ENCODE results near the gene ACSM4.
"Not testable (repeated sequence)": the region's sequence is repeated elsewhere in the genome, so short reads cannot be mapped to it uniquely, and the experiment has no call there.

The ACSM4 gene, protein sequence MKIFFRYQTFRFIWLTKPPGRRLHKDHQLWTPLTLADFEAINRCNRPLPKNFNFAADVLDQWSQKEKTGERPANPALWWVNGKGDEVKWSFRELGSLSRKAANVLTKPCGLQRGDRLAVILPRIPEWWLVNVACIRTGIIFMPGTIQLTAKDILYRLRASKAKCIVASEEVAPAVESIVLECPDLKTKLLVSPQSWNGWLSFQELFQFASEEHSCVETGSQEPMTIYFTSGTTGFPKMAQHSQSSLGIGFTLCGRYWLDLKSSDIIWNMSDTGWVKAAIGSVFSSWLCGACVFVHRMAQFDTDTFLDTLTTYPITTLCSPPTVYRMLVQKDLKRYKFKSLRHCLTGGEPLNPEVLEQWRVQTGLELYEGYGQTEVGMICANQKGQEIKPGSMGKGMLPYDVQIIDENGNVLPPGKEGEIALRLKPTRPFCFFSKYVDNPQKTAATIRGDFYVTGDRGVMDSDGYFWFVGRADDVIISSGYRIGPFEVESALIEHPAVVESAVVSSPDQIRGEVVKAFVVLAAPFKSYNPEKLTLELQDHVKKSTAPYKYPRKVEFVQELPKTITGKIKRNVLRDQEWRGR

GRCh38 chr12:7303772-7304171 lies at the start of gene ACSM4:
Gene ACSM4, plus strand, starts transcription at chr12:7304072. Its CDS starts 260 bp downstream, at chr12:7304332.
- no peak for DNase-seq (ENCODE audit: low read depth)

GRCh38 chr12:7259060-7259459 lies 44.8 kb upstream of the ACSM4 start:
- DNase-seq (ENCODE audit: low read depth) = no peak

DNA sequence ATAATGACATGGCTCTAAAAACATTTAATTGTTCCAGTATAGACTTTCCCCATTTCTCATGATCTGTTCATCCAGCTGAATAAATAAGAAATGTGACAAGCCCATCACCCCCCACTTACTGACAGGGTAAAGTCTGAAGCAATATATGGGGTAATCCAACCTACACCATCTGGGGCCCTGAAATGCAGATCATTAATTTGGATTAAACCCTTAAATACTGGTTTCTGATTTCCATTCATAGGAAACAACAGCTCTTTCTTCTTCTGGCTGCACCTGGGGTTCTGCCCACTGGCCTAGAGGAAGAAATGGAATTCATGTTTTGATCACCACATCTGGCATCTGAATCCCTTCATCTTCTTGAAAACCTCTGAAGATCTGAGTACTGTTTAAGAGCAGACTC lies 39.3 kb upstream of the ACSM4 start:
- DNase-seq (ENCODE audit: low read depth) = no peak

DNA sequence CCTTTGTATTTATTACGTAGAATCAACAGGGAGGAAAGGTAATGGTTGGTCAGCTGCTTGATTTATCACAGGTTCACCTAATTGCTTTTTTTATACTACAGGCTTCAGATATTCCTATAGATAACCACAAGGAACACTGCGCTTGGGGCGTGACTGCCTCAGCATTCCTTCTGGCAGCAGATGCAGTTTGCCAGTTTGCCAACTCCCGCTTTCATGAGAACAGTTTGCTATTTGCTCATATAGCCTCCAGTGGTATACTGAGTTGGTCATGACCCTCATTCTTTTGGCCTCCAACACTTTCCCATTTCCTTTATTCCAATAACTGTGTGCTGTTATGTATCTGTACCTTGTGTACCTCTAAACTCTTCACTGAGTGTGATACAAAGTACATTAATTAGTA lies 38.6 kb upstream of the ACSM4 start:
- DNase-seq (ENCODE audit: low read depth) = no peak

DNA sequence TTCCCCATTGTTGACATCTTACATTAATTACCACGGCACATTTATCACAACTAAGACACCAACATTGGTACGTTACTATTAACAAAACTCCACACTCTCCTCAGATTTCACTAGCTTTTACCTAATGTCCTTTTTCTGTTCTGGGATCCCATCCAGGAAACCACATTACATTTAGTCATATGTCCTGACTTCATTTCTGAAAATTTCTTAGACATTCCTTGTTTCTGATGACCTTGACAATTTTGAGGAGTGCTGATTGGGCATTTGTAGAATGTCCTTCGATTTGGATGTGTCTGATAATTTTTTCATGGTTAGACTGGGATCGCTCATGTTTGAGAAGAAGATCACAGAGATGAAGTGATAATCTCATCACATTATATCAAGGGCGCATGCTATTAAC lies 34.6 kb upstream of the ACSM4 start:
- DNase-seq (ENCODE audit: low read depth) = no peak

- DNase-seq (ENCODE audit: low read depth) = no peak
These were observed 31.9 kb upstream of the ACSM4 start for GRCh38 chr12:7271893-7272514.

GRCh38 chr12:7275482-7275881 lies 28.4 kb upstream of the ACSM4 start:
- DNase-seq (ENCODE audit: low read depth) = not testable (repeated sequence)

DNA sequence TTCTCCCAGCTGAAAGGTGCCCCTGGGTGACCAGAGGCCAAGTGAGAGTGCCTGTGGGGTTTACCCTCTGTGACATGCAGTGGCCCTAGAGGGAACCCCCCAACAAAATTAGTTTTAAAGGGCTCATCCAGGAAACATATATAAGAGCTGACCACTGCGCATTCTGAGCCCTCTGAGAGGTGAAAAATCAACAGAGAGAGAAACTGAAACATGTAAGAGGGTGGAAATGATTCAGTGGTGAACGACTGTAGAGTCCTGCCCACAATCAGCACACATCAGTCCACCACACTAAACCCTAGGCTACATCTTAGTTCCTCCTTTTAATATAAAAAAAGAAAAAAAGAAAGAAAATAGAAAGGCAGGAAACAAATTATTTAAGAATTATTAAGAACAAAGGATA lies 21.0 kb upstream of the ACSM4 start:
- no peak for DNase-seq (ENCODE audit: low read depth)

DNA sequence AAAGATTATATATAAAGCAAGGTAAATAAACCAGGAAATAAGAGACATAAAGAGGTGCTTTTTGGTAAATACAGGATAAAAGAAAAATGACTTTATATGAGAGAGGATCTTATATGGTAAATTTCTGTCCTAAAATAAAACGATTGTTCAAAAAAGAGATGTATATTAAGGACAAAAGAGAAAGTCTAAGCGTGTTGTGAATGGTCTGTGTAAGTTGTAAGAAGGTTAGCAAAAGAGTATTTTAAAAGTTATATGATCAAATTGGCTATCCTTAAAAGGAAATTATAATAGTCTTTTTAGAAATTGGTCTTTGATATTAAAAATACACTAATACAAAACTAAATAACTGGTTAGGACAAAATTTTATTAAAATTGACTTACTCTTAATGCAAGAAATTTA lies 14.1 kb upstream of the ACSM4 start:
- DNase-seq (ENCODE audit: low read depth) = no peak

- DNase-seq (ENCODE audit: low read depth) = not testable (repeated sequence)
These were observed 13.3 kb upstream of the ACSM4 start for GRCh38 chr12:7290588-7290987.

- no peak for DNase-seq (ENCODE audit: low read depth)
These were observed 11.6 kb upstream of the ACSM4 start for GRCh38 chr12:7292300-7292699.

GRCh38 chr12:7293670-7294069 lies 10.2 kb upstream of the ACSM4 start:
- no peak for DNase-seq (ENCODE audit: low read depth)

DNA sequence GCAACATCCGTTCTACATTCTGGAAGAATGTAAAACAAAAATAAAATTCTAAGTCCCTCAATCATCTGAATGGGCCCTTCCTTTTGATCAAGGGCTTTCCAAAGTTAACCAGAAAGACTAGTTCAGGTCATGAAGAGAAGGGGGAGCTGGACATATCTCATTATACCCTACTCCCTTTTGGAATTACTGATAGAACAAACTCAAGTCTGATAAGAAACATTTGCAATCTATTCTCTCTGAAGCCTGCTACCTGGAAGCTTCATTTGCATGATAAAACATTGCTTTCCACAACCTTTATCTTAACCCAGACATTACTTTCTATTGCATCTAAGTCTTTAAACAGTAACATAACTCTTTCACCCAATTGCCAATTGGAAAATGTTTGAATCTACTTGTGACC lies 8.3 kb upstream of the ACSM4 start:
- no peak for DNase-seq (ENCODE audit: low read depth)

DNA sequence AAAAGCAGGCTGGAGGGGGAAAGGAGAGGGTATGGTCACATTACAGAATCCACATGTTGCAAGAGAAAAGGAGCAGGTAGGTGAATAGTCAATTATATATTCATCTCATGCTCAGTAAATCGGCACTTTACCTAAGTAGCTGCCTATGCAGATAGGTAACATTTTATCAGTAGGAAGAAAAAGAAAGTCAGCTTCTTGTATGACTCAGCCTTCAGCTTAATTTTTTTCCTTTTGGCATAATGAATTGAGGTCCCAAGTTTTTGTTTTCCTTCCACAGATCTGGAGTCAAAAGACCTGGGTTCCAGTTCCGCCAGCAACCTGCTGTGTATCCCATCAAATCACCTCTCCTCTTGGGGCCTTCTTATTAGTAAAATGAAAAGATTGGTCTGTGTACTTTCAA lies 6.0 kb upstream of the ACSM4 start:
- DNase-seq (ENCODE audit: low read depth) = no peak

GRCh38 chr12:7302266-7302986 lies 1.4 kb upstream of the ACSM4 start:
- DNase-seq (ENCODE audit: low read depth) = no peak

- no peak for DNase-seq (ENCODE audit: low read depth)
These were observed 642 bp upstream of the ACSM4 start for GRCh38 chr12:7303230-7303629.

DNA sequence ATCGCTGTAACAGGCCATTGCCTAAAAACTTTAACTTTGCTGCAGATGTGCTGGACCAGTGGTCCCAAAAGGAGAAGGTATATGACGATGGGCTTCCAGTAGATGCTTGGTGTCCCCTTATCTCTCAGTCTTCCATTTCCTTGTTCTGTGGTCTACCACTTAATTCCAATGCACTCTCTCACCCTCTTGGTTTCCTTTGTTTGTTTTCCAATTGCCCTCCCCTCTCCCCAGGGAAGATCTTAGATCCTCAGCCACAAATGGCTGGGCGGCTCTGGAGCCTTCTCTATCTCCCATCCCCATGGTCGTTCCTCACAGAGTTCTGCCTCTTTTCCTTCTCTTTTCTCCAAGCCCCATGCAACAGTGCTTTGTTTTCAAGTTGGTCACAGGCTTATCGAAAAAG lies 584 bp downstream of the ACSM4 start:
- DNase-seq (ENCODE audit: low read depth) = no peak

- DNase-seq (ENCODE audit: low read depth) = no peak
These were observed 6.2 kb downstream of the ACSM4 start for GRCh38 chr12:7310070-7310469.

DNA sequence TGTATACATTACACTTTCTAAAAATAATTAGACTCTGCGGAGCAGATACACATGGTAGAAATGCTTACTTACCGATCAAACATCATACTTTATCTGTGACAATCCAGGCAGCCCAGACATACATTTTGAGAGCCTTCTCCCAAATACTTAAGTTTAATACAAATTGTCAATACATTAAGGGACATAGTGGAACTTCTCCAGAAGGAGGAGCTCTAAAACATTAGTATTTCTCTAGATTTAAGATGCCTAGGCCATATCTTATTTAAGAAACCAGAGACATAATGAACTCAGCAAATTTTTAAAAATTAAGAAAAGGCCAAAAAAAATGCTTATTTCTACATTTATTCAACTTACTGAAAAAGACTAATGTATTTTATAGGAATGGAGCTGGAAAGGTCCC lies 16.1 kb downstream of the ACSM4 start:
- no peak for DNase-seq (ENCODE audit: low read depth)

GRCh38 chr12:7321624-7322023 lies 17.8 kb downstream of the ACSM4 start:
- no peak for DNase-seq (ENCODE audit: low read depth)

GRCh38 chr12:7322599-7322998 lies 18.7 kb downstream of the ACSM4 start:
- DNase-seq (ENCODE audit: low read depth) = no peak

- DNase-seq (ENCODE audit: low read depth) = no peak
These were observed 20.3 kb downstream of the ACSM4 start for GRCh38 chr12:7324176-7324575.

GRCh38 chr12:7327918-7328317 lies 24.0 kb downstream of the ACSM4 start:
- no peak for DNase-seq (ENCODE audit: low read depth)

All from GM04503 (cell line).